HL-60/S4 treated with retinoic acid at 250 ng/mL for 4 days and 3 days (cell line): ENCODE measurements around the gene AAMP.

ENCODE experiments used
- in situ Hi-C: fragments of 300-500 bp; cut with MboI; formaldehyde crosslinking; loops from 2 replicates; pipeline ENCODE4 v1.7.0; 2022; ENCODE audit warnings: low sequenced_read_pairs

The AAMP gene

GRCh38 chr2:218295029-218295428 lies 25.1 kb upstream of the AAMP start:
- in situ Hi-C loops: loop anchor here (25.0 kb wide), 1 partner anchor 542 kb away; the partner anchor contains the start of gene PRKAG3

GRCh38 chr2:218294430-218295022 lies 24.6 kb upstream of the AAMP start:
- in situ Hi-C loops: loop anchor here (25.0 kb wide), 1 partner anchor 543 kb away; the partner anchor contains the start of gene PRKAG3

DNA sequence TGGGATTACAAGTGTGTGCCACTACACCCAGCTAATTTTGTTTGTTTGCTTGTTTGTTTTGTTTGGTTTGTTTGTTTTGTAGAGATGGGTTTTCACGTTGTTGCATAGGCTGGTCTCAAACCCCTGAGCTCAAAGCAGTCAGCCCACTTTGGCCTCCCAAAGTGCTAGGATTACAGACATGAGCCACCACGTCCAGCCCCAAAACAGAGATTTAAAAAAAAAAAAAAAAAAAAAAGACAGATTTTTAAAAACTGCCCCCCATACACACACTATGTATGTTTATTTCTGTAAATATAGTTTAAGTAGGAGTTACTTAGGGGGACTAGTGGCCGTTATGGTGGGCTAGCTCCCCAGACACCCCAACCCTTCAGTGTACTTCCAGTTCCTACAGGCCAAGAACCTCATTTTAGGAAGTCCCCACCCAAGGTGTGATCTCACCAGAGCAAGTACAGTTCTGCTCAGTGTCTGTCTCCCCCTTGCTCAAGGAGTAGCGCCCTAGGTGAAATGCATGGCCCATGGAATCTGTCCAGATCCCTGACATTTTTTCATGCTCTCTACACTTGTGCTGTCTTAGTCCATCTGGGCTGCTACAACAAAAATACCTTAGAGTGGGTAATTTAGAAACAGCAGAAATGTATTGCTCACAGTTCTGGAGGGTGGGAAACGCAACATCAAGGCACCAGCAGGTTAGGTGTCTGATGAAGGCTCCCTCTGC lies 23.9 kb upstream of the AAMP start:
- in situ Hi-C loops: loop anchor here (25.0 kb wide), 1 partner anchor 543 kb away; the partner anchor contains the start of gene PRKAG3

DNA sequence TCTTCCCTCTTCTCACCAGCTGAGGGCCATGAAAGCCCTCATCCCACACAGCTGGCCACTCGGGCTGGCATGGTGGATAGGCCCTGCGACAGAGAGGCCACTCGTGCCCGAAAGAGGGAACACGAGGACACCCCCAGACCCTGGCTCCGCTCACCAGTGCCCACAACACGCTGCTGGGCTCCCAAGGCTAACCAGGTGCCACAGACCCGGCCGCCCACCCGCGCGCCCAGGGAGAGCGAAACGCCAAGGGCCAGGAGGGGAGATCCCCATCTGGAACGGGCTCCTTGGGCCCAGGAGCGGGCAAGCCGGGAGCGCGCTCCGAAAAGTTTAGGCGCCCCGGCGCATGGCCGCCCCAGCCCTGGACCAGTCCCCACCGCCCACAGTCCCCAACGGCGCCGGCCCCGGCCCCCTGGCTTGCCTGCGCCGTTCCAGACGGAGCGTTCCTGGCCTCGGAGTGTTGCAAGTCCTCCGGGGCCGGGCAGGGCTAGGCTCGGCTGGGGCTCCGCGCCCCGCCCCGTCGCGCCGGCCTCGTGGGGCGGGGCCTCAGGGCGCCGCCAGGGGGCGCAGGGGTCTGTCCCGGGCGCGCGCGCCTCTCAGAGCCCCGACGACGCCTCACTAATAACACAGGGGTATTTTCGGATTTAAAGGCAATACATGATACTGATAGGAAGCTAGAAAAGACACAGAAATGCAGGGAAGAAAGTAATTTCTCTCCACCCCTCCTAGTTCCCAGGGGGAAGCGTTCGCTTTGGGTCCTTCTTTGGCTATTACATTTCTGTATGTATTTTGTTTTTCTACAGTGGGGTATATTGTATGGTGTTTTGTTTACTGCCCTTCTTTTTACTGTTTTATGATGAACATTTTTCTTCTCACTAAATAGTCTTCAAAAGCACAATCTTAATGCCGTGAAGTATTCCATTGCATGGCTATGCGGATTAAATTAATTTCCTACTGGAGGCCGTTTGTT lies 22.4 kb upstream of the AAMP start, which contains the start of gene TMBIM1:
TSS of gene TMBIM1 (minus strand) at position 456 of the 967 bp plus-strand sequence. CDS start 10,362 bp downstream, outside the sequence.
- in situ Hi-C loops: loop anchor here (25.0 kb wide), 1 partner anchor 545 kb away; the partner anchor contains the start of gene PRKAG3

GRCh38 chr2:218291318-218292047 lies 21.5 kb upstream of the AAMP start:
- in situ Hi-C loops: loop anchor here (25.0 kb wide), 1 partner anchor 546 kb away; the partner anchor contains the start of gene PRKAG3

DNA sequence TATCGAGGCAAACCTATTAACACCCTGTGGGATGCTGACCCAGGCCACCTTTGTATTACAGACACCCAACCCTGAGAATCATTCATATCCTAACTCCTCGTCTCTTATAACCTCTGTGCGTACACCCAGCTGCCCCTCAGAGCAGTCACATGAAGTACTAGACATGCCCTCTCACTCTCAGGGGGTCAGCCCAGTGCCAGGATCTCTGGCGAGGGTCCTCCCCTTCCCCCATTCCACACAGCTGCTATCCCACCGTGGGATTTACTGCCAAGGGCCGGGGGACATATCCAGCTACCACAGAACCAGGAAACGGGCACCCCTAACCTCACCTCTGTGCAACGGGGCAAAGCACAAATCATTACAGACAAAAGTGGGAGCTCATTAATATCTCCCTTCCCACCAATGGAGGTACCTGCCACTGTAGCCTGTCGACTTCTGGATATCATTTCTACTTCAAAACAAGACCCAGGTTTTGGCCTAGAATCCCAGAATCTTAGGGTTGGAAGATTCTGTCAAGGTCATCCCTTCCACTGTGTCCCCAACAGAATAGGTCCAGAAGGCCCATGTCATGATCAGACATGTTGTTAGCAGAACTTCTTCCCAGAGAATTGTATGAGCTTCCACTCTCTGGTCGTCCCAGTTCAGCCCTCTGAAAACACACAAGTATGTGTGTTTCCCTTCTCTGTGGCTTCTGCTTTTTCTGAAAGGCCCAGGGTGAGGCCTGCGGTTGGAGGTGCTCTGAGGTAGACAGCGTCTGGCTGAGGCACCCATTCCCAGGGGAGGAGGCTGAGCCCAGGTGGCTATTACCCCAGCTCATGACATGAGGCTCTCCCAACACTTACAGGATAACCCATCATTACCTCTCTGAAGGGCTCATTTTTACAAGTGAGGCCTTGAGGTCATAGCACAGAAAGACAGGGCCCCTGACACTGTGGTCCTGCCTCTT lies 20.7 kb upstream of the AAMP start:
- in situ Hi-C loops: loop anchor here (25.0 kb wide), 1 partner anchor 547 kb away; the partner anchor contains the start of gene PRKAG3

GRCh38 chr2:218289639-218290315 lies 19.8 kb upstream of the AAMP start:
- in situ Hi-C loops: loop anchor here (25.0 kb wide), 1 partner anchor 548 kb away; the partner anchor contains the start of gene PRKAG3

DNA sequence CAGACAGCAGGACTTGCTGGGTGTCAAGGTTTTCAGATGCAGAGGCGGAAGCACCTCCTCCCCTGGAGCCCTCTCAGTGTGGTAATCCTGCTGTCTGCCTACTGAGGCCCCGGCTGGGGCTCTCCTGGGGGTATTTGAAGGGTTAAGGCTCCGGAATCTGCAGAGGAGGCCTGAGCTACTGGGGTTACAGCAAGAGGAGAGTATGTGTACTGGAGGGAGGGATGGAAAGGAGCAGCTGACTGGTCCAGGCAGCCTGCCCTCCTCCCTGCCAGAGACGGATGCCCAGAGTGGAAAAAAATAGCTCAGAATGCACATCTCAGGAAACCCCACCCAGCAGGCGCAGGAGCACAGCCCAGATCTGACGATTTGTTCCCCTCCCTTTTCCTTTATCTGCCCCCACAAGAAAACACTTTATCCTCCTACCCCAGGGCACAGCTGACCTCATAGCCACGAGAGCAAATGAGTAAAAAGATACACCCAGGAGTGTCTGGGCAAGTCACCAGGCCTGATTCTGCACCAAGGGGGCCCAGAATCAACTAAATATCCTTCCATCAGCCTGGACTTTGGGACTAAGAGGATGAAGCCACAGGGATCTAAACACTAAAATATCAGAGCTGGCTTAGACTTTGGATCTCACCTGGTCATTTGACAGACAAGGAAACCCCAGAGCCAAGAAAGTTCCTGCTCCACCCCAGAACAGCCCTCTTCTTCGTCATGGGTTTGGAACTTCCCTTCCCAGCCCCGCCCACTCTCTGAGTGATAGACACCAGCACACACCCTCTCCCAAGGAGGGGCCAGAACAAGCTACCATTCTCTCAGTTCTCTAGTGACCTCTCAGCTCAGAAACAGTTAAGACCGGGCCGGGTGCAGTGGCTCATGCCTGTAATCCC lies 16.9 kb upstream of the AAMP start:
- in situ Hi-C loops: loop anchor here (25.0 kb wide), 1 partner anchor 550 kb away; the partner anchor contains the start of gene PRKAG3

GRCh38 chr2:218285604-218286003 lies 15.7 kb upstream of the AAMP start:
- in situ Hi-C loops: loop anchor here (25.0 kb wide), 1 partner anchor 552 kb away; the partner anchor contains the start of gene PRKAG3

GRCh38 chr2:218284106-218284811 lies 14.3 kb upstream of the AAMP start:
- in situ Hi-C loops: loop anchor here (25.0 kb wide), 1 partner anchor 553 kb away; the partner anchor contains the start of gene PRKAG3

DNA sequence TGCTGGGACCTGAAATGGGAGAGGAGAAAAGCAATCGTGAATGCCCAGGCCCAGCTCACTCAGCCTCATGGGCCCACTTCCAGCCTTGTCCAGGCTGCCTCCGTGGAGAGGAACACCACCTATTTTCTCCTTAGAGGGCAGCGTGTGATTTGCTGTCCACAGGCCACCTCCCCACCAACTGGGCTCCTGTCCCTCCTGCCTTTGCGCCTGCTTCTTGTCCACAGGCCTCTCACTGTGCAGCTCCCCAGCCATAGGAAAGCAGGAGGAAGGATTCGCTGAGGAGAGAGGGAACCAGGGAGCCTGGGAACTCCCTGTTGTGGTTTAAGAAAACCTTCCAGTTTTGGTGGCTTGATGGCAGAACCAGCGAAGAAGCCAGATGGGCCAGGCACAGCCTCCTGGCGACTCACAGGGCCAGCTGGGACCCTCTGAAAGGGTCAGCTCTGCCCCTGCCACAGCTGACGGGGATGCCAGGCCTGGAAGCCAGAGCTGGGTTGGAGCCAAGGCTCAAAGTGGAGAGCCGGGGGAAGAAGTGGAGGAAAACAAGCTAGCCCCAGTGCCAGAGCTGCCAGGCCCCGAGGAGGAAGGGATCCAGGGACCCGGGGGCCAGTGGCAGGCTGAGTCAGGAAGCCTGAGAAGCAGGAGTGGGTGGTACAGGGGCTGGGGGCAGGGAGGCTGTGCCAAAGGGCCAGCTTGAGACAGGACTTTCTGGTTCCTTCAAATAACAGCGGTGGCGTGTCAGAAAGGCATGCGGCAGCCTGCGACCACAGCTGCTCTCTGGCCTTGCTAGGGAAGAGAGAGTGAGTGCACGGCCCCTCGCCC lies 12.4 kb upstream of the AAMP start:
- in situ Hi-C loops: loop anchor here (25.0 kb wide), 1 partner anchor 555 kb away; the partner anchor contains the start of gene PRKAG3

DNA sequence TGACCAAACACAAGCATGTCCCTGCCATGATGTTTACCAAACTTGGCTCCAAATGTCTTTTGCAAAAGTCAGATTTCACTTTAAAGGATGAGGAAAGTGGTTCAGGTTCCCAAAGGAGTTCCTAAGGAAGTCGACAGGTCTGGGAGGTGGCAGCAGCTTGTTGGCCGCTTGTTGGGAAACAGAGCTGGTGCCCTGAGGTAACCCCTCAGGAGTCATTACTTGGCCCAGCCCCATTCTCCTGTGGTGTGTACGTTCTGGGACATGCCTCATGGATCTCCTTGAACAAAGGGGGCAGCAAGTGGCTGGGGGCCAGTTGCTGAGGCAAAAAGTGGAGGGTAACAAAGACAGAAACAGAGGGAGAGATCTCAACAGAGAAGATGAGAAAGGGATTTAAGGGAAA lies 11.5 kb upstream of the AAMP start:
- in situ Hi-C loops: loop anchor here (25.0 kb wide), 1 partner anchor 556 kb away; the partner anchor contains the start of gene PRKAG3

DNA sequence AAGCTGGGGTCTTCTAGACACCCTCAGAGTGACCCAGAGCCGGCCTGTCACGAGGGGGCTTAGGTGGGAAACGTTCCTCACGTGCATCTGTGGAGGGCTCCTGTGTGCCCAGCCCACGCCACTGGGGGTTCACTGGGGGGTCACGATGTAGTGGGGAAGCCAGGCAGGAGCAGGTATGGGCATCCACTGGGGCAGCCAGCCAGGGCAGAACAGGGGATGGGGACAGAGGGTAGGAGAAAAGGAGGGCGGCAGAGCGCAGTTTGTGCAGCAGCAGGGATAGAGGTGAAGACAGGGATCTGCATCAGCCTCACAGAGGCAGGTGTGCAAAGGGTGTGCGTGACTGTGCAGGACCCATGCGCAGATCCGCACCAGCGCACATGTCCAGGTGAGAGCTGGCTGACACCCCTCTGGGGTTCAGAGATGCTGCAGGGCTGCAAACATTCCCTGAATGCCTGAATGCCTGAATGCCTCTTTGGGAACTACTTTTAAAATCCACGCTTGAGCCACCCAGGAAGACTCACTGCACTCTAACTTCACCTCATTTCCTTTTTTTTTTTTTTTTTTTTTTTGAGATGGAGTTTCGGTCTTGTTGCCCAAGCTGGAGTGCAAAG lies 10.4 kb upstream of the AAMP start:
- in situ Hi-C loops: loop anchor here (25.0 kb wide), 1 partner anchor 557 kb away; the partner anchor contains the start of gene PRKAG3

DNA sequence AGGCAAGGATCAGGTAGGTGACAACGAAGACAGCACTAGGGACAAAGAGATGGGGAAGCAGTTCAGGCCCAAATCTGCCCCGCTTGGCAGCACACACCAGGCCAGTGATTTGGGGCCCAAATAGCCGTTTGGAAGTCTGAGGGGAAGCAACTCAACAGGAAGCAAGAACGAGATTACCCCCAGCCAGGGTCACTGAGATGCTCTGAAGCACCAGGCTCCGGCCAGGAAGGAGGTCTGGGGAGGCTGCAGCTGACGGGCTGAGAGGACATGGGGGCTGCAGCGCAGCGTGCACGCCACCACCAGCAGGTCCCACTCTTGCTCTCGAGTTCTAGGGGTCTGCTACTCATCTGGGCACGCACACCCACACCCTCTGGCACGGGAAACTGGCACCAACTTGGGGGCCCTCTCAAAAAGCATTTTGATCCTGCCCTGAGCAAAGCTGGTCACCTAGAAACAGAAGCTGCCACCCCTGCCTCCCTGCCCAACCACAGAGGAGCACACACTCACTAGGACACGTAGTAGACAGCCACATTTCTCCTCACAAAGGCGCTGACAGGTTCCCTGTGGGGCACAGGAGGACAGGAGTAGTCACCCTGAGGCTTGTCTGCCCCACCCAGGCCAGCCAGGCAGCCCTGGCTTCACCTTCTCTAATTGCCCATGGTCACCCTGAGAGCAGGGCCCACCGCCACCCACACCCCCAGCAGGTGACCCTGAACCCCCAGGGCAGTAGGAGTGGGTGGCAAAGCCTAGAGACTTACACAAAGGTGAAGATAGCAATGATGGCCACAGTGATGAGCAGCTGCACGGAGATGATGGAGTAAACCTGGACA lies 8.8 kb upstream of the AAMP start:
- in situ Hi-C loops: loop anchor here (25.0 kb wide), 1 partner anchor 559 kb away; the partner anchor contains the start of gene PRKAG3
